GM19397 (cell line): Measurements from ENCODE around the gene RUNX1.
"Not testable (repeated sequence)": the region's sequence is repeated elsewhere in the genome, so short reads cannot be mapped to it uniquely, and the experiment has no call there.

ENCODE experiments used
- ATAC-seq: cut with Tn5 transposase; IDR thresholded peaks from one replicate; pipeline ENCODE4 v1.9.1; 2021; ENCODE audit warnings: mild to moderate bottlenecking, moderate library complexity; ENCODE audit not compliant: unreplicated experiment

Gene RUNX1

GRCh38 chr21:34974162-34974981, 74.7 kb downstream of the RUNX1 start:
- peak; percentile 90 for ATAC-seq

- no peak for ATAC-seq
Observed at GRCh38 chr21:34973685-34974084, 75.4 kb downstream of the RUNX1 start.

- no peak for ATAC-seq
Observed at GRCh38 chr21:34971656-34972055, 77.4 kb downstream of the RUNX1 start.

GRCh38 chr21:34970566-34970965, 78.5 kb downstream of the RUNX1 start:
- no peak for ATAC-seq

GRCh38 chr21:34970167-34970500, 79.0 kb downstream of the RUNX1 start:
- ATAC-seq = no peak

- no peak for ATAC-seq
Observed at GRCh38 chr21:34969423-34970166, 79.5 kb downstream of the RUNX1 start.

GRCh38 chr21:34968414-34969333, 80.4 kb downstream of the RUNX1 start:
- no peak for ATAC-seq

GRCh38 chr21:34967509-34968289, 81.4 kb downstream of the RUNX1 start:
- ATAC-seq = no peak

GRCh38 chr21:34966881-34967280, 82.2 kb downstream of the RUNX1 start:
- ATAC-seq = not testable (repeated sequence)

GRCh38 chr21:34965200-34966174, 83.6 kb downstream of the RUNX1 start:
- no peak for ATAC-seq

- ATAC-seq = no peak
Observed at GRCh38 chr21:34962586-34963222, 86.4 kb downstream of the RUNX1 start.

- no peak for ATAC-seq
Observed at GRCh38 chr21:34962136-34962535, 87.0 kb downstream of the RUNX1 start.

- ATAC-seq = no peak
Observed at GRCh38 chr21:34960687-34961086, 88.4 kb downstream of the RUNX1 start.

- no peak for ATAC-seq
Observed at GRCh38 chr21:34959607-34960006, 89.5 kb downstream of the RUNX1 start.

GRCh38 chr21:34958040-34958439, 91.1 kb downstream of the RUNX1 start:
- no peak for ATAC-seq

GRCh38 chr21:34956416-34957316, 92.4 kb downstream of the RUNX1 start:
- no peak for ATAC-seq

GRCh38 chr21:34953950-34954349, 95.2 kb downstream of the RUNX1 start:
- no peak for ATAC-seq

GRCh38 chr21:34952701-34953100, 96.4 kb downstream of the RUNX1 start:
- no peak for ATAC-seq
